ENCODE data around the gene KLK3.

DNA sequence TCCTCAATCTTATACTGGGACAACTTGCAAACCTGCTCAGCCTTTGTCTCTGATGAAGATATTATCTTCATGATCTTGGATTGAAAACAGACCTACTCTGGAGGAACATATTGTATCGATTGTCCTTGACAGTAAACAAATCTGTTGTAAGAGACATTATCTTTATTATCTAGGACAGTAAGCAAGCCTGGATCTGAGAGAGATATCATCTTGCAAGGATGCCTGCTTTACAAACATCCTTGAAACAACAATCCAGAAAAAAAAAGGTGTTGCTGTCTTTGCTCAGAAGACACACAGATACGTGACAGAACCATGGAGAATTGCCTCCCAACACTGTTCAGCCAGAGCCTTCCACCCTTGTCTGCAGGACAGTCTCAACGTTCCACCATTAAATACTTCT lies 4.0 kb upstream of the KLK3 start:
- TF ChIP-seq CTCF (IDR thresholded peaks at IDR 0.05) (no peak), POLR2A (IDR thresholded peaks at IDR 0.05) (no peak), EP300 (IDR thresholded peaks at IDR 0.05) (no peak), POLR2AphosphoS5 (IDR thresholded peaks at IDR 0.05) (no peak)

All from sigmoid colon (tissue), 4 donors.